ENCODE data around the gene DHX35. TPM values are rescaled to one million over a fixed set of nuclear protein-coding genes. Genes with fewer than 3 reads are reported as not detected.

The DHX35 gene
- total and polyA plus RNA-seq, 2 experiments from 2014 or later, result 8.3 to 25.9 TPM

- no peak for TF ChIP-seq ZNF462 (CRISPR knock-in tag; IDR thresholded peaks at IDR 0.05)
Measured at GRCh38 chr20:38939686-38940085, 22.5 kb upstream of the DHX35 start (continued).

GRCh38 chr20:38940644-38941043, 21.5 kb upstream of the DHX35 start:
- H4K20me1 ChIP-seq (replicated peaks; ENCODE audit: insufficient read depth), result peaks cover 70% of the 10 kb centered on the region
- H3K4me3 ChIP-seq, result no peak overlapping the region
- H3K27ac ChIP-seq (ENCODE audit: low read depth), result no peak overlapping the region
- ATAC-seq (no peak), DNase-seq (ENCODE audit: low spot score) (no peak)
- peaks cover 70% of the 10 kb centered on the region for H3K36me3 Mint-ChIP-seq (ENCODE audit: low read depth)
- H3K9me2 ChIP-seq (ENCODE audit: insufficient read depth), result no peaks in the 10 kb centered on the region
- TF ChIP-seq ZNF331 (CRISPR knock-in tag; IDR thresholded peaks at IDR 0.05; ENCODE audit: low read depth) (no peak), CREB1 (CRISPR knock-in tag; IDR thresholded peaks at IDR 0.05; ENCODE audit: low read depth) (no peak), CTCF (conservative IDR thresholded peaks at IDR 0.05; ENCODE audit: low read depth in 2 of 2) (no peak), REST (IDR thresholded peaks at IDR 0.05; ENCODE audit: unreplicated experiment) (no peak), STAT1 (IDR thresholded peaks at IDR 0.05; ENCODE audit: unreplicated experiment) (no peak)
- H3K27me3 Mint-ChIP-seq (ENCODE audit: insufficient read depth, low read depth, poor library complexity), result peaks cover 4% of the 10 kb centered on the region
- H2AFZ ChIP-seq, result no peak overlapping the region
- peaks cover 23% of the 10 kb centered on the region for H3K4me1 Mint-ChIP-seq
- H3K4me1 ChIP-seq (ENCODE audit: insufficient read depth), result peaks cover 6% of the 10 kb centered on the region; the same call in 1 of the 2 replicates
- no peak overlapping the region for H3K4me3 Mint-ChIP-seq
- peaks cover 29% of the 10 kb centered on the region for H3K36me3 ChIP-seq (ENCODE audit: insufficient read depth)
- H3K27ac Mint-ChIP-seq, result no peak overlapping the region
- no peak overlapping the region for H3K4me2 ChIP-seq
- no peaks in the 10 kb centered on the region for H3K27me3 ChIP-seq (ENCODE audit: insufficient read depth)
- no peaks in the 10 kb centered on the region for H3K9me3 Mint-ChIP-seq
- no peaks in the 10 kb centered on the region for H3F3A ChIP-seq (replicated peaks; ENCODE audit: low read depth)
- H3K79me2 ChIP-seq (replicated peaks; ENCODE audit: insufficient read depth), result peaks cover 81% of the 10 kb centered on the region
